Heart left ventricle (tissue), 13 donors: ENCODE measurements around the gene SLC14A1.

ENCODE experiments used
- POLR2A ChIP-seq, 2 donors: fragments of 450-650 bp; IDR thresholded peaks; one replicate each; pipeline ENCODE4 v1.6.1; 2017; ENCODE audit warnings: antibody characterized with exemption in 2 of 2, mild to moderate bottlenecking in 2 of 2, moderate library complexity in 2 of 2
- TF ChIP-seq, protein P1 (sequence below), 12 donors: fragments of 200-600 bp; sonication (generic) in 4 of 12; IDR thresholded peaks; one replicate each; pipeline versions ENCODE4 v1.5.0 to v1.8.0; 2018 to 2022; ENCODE audit warnings: antibody characterized with exemption in 12 of 12, mild to moderate bottlenecking in 5 of 12
- donor health status: ischemic (EF 13 %, LVEDD 7.1; RV severe dilation, severe dysfunction).
- donor health status: DM: no; HTN: yes; CAD: no.
- donor health status: DM: no; HTN: no; CAD: no.
- donor health status: ischemic (EF 25% LVEDD 6.9; RV normal size, moderate dysfunction).
- donor health status: ischemic (EF 25% LVEDD 5.7; RV mildly dilated, moderate dysfunction).
- donor health status: ischemic (EF 35%, LVEDD 5.7; RV mildly dilated, moderate dysfunction).
- donor health status: nonischemic (EF 11% LVEDD 7.7; RV severe dilation, severe dysfunction).
- donor health status: DM: yes; HTN: yes; CAD: no.
- donor health status: PGD.
- donor health status: ischemic (EF 29% LVEDD 5.4; RV normal size, mild dysfunction).
- donor health status: nonischemic (EF 23%, LVEDD 6.1; RV moderate dilation, normal function).

DNA sequence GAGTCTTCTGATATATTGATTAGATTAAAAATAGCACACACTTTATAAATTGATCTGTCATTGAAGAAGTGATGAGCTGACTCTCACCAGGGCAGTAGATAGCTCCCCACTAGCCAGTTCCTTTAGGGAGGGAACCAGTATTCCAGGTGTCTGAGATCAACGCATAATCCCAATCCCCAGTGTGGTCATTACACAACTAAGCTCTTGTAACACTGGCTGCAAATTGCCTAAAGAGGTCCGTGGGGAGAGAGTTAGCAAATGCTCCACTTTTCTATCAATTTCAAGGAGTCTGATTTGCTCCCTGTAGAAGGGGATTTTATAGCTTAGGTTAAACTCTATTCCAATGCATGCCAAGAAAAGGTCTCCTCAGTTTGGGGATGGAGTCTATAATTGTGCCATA, 7.7 kb downstream of the SLC14A1 start:
- TF ChIP-seq, protein P1, sequence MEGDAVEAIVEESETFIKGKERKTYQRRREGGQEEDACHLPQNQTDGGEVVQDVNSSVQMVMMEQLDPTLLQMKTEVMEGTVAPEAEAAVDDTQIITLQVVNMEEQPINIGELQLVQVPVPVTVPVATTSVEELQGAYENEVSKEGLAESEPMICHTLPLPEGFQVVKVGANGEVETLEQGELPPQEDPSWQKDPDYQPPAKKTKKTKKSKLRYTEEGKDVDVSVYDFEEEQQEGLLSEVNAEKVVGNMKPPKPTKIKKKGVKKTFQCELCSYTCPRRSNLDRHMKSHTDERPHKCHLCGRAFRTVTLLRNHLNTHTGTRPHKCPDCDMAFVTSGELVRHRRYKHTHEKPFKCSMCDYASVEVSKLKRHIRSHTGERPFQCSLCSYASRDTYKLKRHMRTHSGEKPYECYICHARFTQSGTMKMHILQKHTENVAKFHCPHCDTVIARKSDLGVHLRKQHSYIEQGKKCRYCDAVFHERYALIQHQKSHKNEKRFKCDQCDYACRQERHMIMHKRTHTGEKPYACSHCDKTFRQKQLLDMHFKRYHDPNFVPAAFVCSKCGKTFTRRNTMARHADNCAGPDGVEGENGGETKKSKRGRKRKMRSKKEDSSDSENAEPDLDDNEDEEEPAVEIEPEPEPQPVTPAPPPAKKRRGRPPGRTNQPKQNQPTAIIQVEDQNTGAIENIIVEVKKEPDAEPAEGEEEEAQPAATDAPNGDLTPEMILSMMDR (IDR thresholded peaks at IDR 0.05) = no peak
- TF ChIP-seq POLR2A (IDR thresholded peaks at IDR 0.05) = no peak
